A549 (cell line): ENCODE measurements around the gene USP4. TPM values are rescaled to one million over a fixed set of nuclear protein-coding genes. Genes with fewer than 3 reads are reported as not detected.
"Not testable (repeated sequence)": the region's sequence is repeated elsewhere in the genome, so short reads cannot be mapped to it uniquely, and the experiment has no call there.

Source experiments
- ATAC-seq, 2 experiments: fragments of 200-7000 bp in 1 of 2; fragments of >200 bp in 1 of 2; cut with Nextera tagmentation in 1 of 2; cut with Tn5 transposase in 1 of 2; 3 replicates each; pipeline versions ENCODE4 v1.8.0 to v1.9.1; 2018 to 2020; ENCODE audit warnings: mild to moderate bottlenecking in 1 of 2, moderate library complexity in 1 of 2
- CTCF ChIA-PET: fragments of 300-600 bp; sonication (Branson Sonifier 250); formaldehyde crosslinking; extraction: SDS; loops from one replicate; lab custom pipeline; 2021; ENCODE audit warnings: antibody characterized with exemption, inconsistent platforms; lab: Yijun Ruan, JAX
- POLR2A ChIA-PET: fragments of 350-600 bp; formaldehyde crosslinking; extraction: SDS; loops from one replicate; lab custom pipeline; 2021; ENCODE audit warnings: antibody characterized with exemption, inconsistent platforms; lab: Yijun Ruan, JAX
- DNase-seq, 2 experiments: peaks; one replicate each; pipeline versions ENCODE4 v3.0.0 to v3.0.0-alpha.2; 2011 to 2016; ENCODE audit warnings: low read depth in 1 of 2, low spot score in 1 of 2
- FAIRE-seq: peaks from 2 replicates; lab custom pipeline; 2011; peaks lifted over from hg19 to GRCh38; lab: Jason Lieb, UNC
- H3K27ac ChIP-seq, 2 experiments: fragments of >200 bp; sonication (Bioruptor Twin); formaldehyde crosslinking; 3 replicates each; pipeline ENCODE4 v1.5.1; 2016 to 2017
- H3K4me1 ChIP-seq: fragments of >200 bp; sonication (Bioruptor Twin); formaldehyde crosslinking; 3 replicates; pipeline ENCODE4 v1.6.1; 2016
- H3K4me2 ChIP-seq: fragments of >200 bp; sonication (Bioruptor Twin); formaldehyde crosslinking; 3 replicates; pipeline ENCODE4 v1.6.1; 2016
- H3K4me3 ChIP-seq: fragments of >200 bp; sonication (Bioruptor Twin); formaldehyde crosslinking; 3 replicates; pipeline ENCODE4 v1.5.1; 2016
- H3K9me3 ChIP-seq: fragments of >200 bp; sonication (Bioruptor Twin); formaldehyde crosslinking; 3 replicates; pipeline ENCODE4 v1.6.1; 2016
- CBX2 ChIP-seq: fragments of 200-600 bp; sonication (generic); IDR thresholded peaks from 2 replicates; pipeline ENCODE4 v1.6.1; 2016; ENCODE audit warnings: low read depth, mild to moderate bottlenecking, borderline replicate concordance
- CBX8 ChIP-seq: fragments of 200-600 bp; sonication (generic); IDR thresholded peaks from 2 replicates; pipeline ENCODE4 v1.6.1; 2016
- CHD2 ChIP-seq: fragments of 150-350 bp; IDR thresholded peaks from 2 replicates; pipeline ENCODE4 v1.6.1; 2014; ENCODE audit warnings: low read length; ENCODE audit not compliant: partially characterized antibody
- CHD4 ChIP-seq: fragments of 200-600 bp; sonication (generic); IDR thresholded peaks from 2 replicates; pipeline ENCODE4 v1.6.1; 2016; ENCODE audit warnings: antibody characterized with exemption, mild to moderate bottlenecking, borderline replicate concordance
- EHF ChIP-seq: fragments of 250-450 bp; sonication (Bioruptor Pico); IDR thresholded peaks from 2 replicates; pipeline ENCODE4 v1.5.0; 2020; ENCODE audit warnings: mild to moderate bottlenecking
- GATA3 ChIP-seq: IDR thresholded peaks from 2 replicates; pipeline ENCODE4 v1.6.1; 2012; ENCODE audit warnings: borderline replicate concordance
- HOXB13 ChIP-seq: fragments of 250-450 bp; sonication (Bioruptor Pico); IDR thresholded peaks from 2 replicates; pipeline ENCODE4 v1.5.0; 2020; ENCODE audit warnings: low read depth, mild to moderate bottlenecking, moderate library complexity
- KDM1A ChIP-seq: fragments of 200-600 bp; sonication (generic); IDR thresholded peaks from 2 replicates; pipeline ENCODE4 v1.6.1; 2016; ENCODE audit warnings: low read depth, mild to moderate bottlenecking
- KDM5A ChIP-seq: fragments of 200-600 bp; sonication (generic); IDR thresholded peaks from 2 replicates; pipeline ENCODE4 v1.6.1; 2016; ENCODE audit warnings: antibody characterized with exemption, mild to moderate bottlenecking
- NFE2L2 ChIP-seq: fragments of 150-350 bp; conservative IDR thresholded peaks from 2 replicates; pipeline ENCODE4 v1.6.1; 2014; ENCODE audit warnings: low read length
- WGBS: methylation state at CpG from one replicate; pipeline ENCODE4 v1.1.6; 2017; ENCODE audit errors: missing lambda C conversion rate; 5-methylcytosine and 5-hydroxymethylcytosine counted together
- polyA plus RNA-seq, 4 experiments: library from polyadenylated mRNA; depleted of rRNA in 3 of 4; stranded (reverse); fragments of >200 nt; fragmentation: RNase III in 1 of 4; extraction: RNeasy Plus Mini Kit Qiagen cat#74134 plus additional on column Dnase treatment in 1 of 4; gene quantifications; 2 replicates in 3 of 4; 3 replicates in 1 of 4; pipeline ENCODE4 v1.2.3, GENCODE V29; 2011 to 2017
- TF ChIP-seq, protein P1 (sequence below): fragments of 150-350 bp; IDR thresholded peaks from 2 replicates; pipeline ENCODE4 v1.6.1; 2014; ENCODE audit warnings: low read depth, mild to moderate bottlenecking, low read length
- TF ChIP-seq, protein P2 (sequence below): fragments of >200 bp; sonication (Bioruptor Twin); formaldehyde crosslinking; IDR thresholded peaks from 2 replicates; pipeline ENCODE4 v1.6.1; 2016
- TF ChIP-seq, protein P3 (sequence below): fragments of 250-450 bp; sonication (Bioruptor Pico); IDR thresholded peaks from 2 replicates; pipeline ENCODE4 v1.5.0; 2021; ENCODE audit warnings: mild to moderate bottlenecking, moderate library complexity, borderline replicate concordance
- TF ChIP-seq, protein P4 (sequence below): fragments of 200-600 bp; sonication (generic); IDR thresholded peaks from 2 replicates; pipeline ENCODE4 v1.6.1; 2016; ENCODE audit warnings: antibody characterized with exemption, mild to moderate bottlenecking, moderate library complexity
- TF ChIP-seq, protein P5 (sequence below): fragments of >200 bp; sonication (Bioruptor Twin); formaldehyde crosslinking; IDR thresholded peaks from 3 replicates; pipeline ENCODE4 v1.6.1; 2016

The USP4 gene
- polyA plus RNA-seq, 2 of the 4 experiments (the other 2 are of a cell fraction), result 12.9 to 23.7 TPM

DNA sequence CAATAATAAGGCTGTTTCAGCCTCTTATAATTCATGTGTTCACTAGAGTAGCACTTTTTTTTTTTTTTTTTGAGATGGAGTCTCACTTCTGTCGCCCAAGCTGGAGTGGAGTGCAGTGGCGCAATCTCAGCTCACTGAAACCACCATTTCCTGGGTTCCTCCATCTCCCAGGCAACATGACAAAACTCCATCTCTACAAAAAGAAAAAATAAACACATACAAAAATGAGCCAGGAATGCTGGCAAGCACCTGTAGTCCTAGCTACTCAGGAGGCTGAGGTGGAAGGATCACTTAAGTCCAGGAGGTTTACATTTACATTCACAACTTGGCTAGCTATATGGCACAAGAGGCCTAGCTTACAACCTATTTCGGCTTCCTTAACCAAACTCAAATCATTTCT is 6.8 kb downstream of the USP4 start:
- CTCF ChIA-PET, result interaction anchor here (1.5 kb wide), 1 partner anchor 116 kb away, joined by 4 read pairs; no protein-coding TSS in a partner anchor
- no peak overlapping the region for H3K4me2 ChIP-seq
- no peak overlapping the region for H3K27ac ChIP-seq
- no peaks in the 10 kb centered on the region for H3K9me3 ChIP-seq
- POLR2A ChIA-PET, result interaction anchor here (0.6 to 0.7 kb wide), 2 partner anchors 55 to 84 kb away, joined by 3 read pairs; no protein-coding TSS in a partner anchor
- DNase-seq, result no peak
- no peak for TF ChIP-seq KDM5A
- no peak for TF ChIP-seq HOXB13 (CRISPR knock-in tag)
- no peak for TF ChIP-seq CBX8
- no peak for TF ChIP-seq EHF (CRISPR knock-in tag)
- no peak for TF ChIP-seq NFE2L2
- no peak for TF ChIP-seq KDM1A
- TF ChIP-seq, protein P1, sequence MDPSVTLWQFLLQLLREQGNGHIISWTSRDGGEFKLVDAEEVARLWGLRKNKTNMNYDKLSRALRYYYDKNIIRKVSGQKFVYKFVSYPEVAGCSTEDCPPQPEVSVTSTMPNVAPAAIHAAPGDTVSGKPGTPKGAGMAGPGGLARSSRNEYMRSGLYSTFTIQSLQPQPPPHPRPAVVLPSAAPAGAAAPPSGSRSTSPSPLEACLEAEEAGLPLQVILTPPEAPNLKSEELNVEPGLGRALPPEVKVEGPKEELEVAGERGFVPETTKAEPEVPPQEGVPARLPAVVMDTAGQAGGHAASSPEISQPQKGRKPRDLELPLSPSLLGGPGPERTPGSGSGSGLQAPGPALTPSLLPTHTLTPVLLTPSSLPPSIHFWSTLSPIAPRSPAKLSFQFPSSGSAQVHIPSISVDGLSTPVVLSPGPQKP, result no peak
- no peak for TF ChIP-seq CHD2
- TF ChIP-seq, protein P2, sequence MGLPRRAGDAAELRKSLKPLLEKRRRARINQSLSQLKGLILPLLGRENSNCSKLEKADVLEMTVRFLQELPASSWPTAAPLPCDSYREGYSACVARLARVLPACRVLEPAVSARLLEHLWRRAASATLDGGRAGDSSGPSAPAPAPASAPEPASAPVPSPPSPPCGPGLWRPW, result no peak
- no peak for TF ChIP-seq CHD4
- TF ChIP-seq, protein P3, sequence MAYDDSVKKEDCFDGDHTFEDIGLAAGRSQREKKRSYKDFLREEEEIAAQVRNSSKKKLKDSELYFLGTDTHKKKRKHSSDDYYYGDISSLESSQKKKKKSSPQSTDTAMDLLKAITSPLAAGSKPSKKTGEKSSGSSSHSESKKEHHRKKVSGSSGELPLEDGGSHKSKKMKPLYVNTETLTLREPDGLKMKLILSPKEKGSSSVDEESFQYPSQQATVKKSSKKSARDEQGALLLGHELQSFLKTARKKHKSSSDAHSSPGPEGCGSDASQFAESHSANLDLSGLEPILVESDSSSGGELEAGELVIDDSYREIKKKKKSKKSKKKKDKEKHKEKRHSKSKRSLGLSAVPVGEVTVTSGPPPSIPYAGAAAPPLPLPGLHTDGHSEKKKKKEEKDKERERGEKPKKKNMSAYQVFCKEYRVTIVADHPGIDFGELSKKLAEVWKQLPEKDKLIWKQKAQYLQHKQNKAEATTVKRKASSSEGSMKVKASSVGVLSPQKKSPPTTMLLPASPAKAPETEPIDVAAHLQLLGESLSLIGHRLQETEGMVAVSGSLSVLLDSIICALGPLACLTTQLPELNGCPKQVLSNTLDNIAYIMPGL (CRISPR knock-in tag), result no peak
- TF ChIP-seq GATA3, result no peak
- no peak for ATAC-seq
- FAIRE-seq, result no peak
- H3K4me1 ChIP-seq, result no peaks in the 10 kb centered on the region
- 91% methylated on average over 3 of the region's 3 CpGs for WGBS
- no peak overlapping the region for H3K4me3 ChIP-seq

DNA sequence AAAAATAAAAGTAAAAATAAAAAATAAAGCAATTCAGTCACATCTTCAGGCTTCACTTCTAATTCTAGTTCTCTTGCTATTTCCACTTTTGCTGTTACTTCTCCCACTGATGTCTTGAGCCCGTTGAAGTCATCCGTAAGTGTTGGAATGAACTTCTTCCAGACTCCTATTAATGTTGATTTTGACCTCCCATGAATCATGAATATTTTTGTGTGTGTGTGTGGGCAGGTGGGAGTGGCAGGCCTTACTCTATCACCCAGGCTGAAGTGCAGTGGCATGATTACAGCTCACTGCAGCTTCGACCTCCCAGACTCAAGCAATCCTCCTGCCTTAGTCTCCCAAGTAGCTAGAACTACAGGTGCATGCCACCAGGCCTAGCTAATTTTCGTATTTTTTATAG is 10.7 kb downstream of the USP4 start:
- 90% methylated on average over 4 of the region's 4 CpGs for WGBS
- H3K4me3 ChIP-seq, result no peak overlapping the region
- ATAC-seq (no peak), DNase-seq (no peak), FAIRE-seq (no peak)
- H3K4me2 ChIP-seq, result no peak overlapping the region
- no peak overlapping the region for H3K27ac ChIP-seq
- H3K4me1 ChIP-seq, result no peaks in the 10 kb centered on the region
- no peaks in the 10 kb centered on the region for H3K9me3 ChIP-seq
- ChIA-PET CTCF (interaction anchor here (1.5 kb wide), 1 partner anchor 11 kb away, joined by 3 read pairs; the partner anchor contains the start of gene USP4), POLR2A (no interaction called here)
- no peak for TF ChIP-seq CBX2
- TF ChIP-seq, protein P4, sequence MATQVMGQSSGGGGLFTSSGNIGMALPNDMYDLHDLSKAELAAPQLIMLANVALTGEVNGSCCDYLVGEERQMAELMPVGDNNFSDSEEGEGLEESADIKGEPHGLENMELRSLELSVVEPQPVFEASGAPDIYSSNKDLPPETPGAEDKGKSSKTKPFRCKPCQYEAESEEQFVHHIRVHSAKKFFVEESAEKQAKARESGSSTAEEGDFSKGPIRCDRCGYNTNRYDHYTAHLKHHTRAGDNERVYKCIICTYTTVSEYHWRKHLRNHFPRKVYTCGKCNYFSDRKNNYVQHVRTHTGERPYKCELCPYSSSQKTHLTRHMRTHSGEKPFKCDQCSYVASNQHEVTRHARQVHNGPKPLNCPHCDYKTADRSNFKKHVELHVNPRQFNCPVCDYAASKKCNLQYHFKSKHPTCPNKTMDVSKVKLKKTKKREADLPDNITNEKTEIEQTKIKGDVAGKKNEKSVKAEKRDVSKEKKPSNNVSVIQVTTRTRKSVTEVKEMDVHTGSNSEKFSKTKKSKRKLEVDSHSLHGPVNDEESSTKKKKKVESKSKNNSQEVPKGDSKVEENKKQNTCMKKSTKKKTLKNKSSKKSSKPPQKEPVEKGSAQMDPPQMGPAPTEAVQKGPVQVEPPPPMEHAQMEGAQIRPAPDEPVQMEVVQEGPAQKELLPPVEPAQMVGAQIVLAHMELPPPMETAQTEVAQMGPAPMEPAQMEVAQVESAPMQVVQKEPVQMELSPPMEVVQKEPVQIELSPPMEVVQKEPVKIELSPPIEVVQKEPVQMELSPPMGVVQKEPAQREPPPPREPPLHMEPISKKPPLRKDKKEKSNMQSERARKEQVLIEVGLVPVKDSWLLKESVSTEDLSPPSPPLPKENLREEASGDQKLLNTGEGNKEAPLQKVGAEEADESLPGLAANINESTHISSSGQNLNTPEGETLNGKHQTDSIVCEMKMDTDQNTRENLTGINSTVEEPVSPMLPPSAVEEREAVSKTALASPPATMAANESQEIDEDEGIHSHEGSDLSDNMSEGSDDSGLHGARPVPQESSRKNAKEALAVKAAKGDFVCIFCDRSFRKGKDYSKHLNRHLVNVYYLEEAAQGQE, result no peak
- TF ChIP-seq, protein P5, sequence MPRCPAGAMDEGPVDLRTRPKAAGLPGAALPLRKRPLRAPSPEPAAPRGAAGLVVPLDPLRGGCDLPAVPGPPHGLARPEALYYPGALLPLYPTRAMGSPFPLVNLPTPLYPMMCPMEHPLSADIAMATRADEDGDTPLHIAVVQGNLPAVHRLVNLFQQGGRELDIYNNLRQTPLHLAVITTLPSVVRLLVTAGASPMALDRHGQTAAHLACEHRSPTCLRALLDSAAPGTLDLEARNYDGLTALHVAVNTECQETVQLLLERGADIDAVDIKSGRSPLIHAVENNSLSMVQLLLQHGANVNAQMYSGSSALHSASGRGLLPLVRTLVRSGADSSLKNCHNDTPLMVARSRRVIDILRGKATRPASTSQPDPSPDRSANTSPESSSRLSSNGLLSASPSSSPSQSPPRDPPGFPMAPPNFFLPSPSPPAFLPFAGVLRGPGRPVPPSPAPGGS, result no peak

DNA sequence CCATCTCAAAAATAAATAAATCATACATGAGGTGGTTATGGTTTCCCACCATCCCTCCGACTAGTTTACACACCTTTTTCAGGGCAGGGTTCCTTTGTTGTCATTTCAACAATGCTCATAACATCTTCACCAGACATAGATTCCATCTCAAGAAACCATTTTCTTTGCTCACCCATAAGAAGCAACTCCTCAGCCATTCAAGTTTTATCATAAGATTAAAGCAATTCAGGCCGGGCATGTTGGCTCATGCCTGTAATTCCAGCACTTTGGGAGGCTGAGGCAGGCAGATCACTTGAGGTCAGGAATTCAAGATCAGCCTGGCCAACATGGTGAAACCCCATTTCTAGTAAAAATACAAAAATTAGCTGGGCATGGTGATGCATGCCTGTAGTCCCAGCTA is 11.5 kb downstream of the USP4 start:
- H3K4me3 ChIP-seq, CTCF ChIA-PET, H3K4me2 ChIP-seq, FAIRE-seq, H3K9me3 ChIP-seq, POLR2A ChIA-PET, ATAC-seq, DNase-seq, H3K27ac ChIP-seq, H3K4me1 ChIP-seq: not testable (repeated sequence)
- 94% methylated on average over 2 of the region's 2 CpGs for WGBS
